ENCODE measurements around the gene PCNX1.

PCNX1 gene

DNA sequence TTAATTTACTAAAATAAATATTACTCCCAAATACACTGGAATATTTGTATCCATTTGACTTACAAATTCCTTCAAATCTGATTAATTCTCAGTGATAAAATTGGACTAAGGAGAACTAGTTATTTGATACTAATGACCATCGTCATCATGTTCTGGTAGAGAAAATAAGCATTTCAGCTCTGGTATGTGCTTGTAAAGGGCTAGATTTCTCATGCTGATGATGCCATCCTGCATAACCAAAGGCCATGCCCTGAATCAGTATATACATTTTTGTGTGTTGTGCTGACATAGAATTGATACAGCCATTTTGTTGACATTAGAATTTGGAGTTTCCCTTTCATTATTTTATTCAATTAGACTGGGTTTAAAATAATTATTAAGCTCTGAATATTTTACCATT lies 148.9 kb downstream of the PCNX1 start:
- H3K27me3 ChIP-seq (ENCODE audit: control insufficient read depth, insufficient read depth, low read length), result no peaks in the 10 kb centered on the region
- H3K36me3 ChIP-seq (ENCODE audit: control insufficient read depth, insufficient read depth, low read length), result no peaks in the 10 kb centered on the region
- no peak overlapping the region for H3K27ac ChIP-seq
- peaks cover 9% of the 10 kb centered on the region for H3K4me1 ChIP-seq
- no peak overlapping the region for H3K9ac ChIP-seq
- no peak overlapping the region for H3K4me3 ChIP-seq (ENCODE audit: low read depth, low read length)
- H2AFZ ChIP-seq, result no peak overlapping the region
- no peak overlapping the region for H3K4me2 ChIP-seq (ENCODE audit: low read length)
- TF ChIP-seq, protein P1, sequence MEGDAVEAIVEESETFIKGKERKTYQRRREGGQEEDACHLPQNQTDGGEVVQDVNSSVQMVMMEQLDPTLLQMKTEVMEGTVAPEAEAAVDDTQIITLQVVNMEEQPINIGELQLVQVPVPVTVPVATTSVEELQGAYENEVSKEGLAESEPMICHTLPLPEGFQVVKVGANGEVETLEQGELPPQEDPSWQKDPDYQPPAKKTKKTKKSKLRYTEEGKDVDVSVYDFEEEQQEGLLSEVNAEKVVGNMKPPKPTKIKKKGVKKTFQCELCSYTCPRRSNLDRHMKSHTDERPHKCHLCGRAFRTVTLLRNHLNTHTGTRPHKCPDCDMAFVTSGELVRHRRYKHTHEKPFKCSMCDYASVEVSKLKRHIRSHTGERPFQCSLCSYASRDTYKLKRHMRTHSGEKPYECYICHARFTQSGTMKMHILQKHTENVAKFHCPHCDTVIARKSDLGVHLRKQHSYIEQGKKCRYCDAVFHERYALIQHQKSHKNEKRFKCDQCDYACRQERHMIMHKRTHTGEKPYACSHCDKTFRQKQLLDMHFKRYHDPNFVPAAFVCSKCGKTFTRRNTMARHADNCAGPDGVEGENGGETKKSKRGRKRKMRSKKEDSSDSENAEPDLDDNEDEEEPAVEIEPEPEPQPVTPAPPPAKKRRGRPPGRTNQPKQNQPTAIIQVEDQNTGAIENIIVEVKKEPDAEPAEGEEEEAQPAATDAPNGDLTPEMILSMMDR (IDR thresholded peaks at IDR 0.05), result no peak
- no peaks in the 10 kb centered on the region for H3K79me2 ChIP-seq
- no peaks in the 10 kb centered on the region for H3K9me3 ChIP-seq (ENCODE audit: control insufficient read depth, low read length)

DNA sequence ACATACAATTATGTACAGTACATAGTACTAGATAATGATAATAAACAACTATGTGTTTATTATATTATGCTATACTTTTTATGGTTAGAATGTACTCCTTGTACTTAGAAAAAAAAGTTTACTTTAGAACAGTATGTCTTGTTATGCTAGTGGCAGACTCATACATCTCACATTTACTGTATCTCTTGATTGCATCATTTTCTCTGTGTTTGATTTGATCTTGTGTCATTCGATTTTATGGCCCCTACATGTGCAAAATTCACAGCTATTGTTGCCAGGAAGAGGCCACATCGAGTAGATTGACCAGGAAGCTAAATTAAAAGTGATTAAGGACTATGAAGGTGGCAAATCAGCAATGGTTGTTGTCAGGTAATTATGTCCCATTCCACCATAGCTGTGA lies 153.0 kb downstream of the PCNX1 start:
- Histone ChIP-seq H3K4me3 (ENCODE audit: low read depth, low read length) (no peak overlapping the region), H3K27me3 (ENCODE audit: control insufficient read depth, insufficient read depth, low read length) (no peaks in the 10 kb centered on the region), H3K9me3 (ENCODE audit: control insufficient read depth, low read length) (no peaks in the 10 kb centered on the region), H3K4me2 (ENCODE audit: low read length) (peak overlapping the region; percentile 17), H3K9ac (no peak overlapping the region), H3K36me3 (ENCODE audit: control insufficient read depth, insufficient read depth, low read length) (no peaks in the 10 kb centered on the region), H2AFZ (no peak overlapping the region), H3K4me1 (peaks cover 9% of the 10 kb centered on the region), H3K27ac (no peak overlapping the region), H3K79me2 (peaks cover 2% of the 10 kb centered on the region)
- TF ChIP-seq, protein P1 (IDR thresholded peaks at IDR 0.05), result no peak

DNA sequence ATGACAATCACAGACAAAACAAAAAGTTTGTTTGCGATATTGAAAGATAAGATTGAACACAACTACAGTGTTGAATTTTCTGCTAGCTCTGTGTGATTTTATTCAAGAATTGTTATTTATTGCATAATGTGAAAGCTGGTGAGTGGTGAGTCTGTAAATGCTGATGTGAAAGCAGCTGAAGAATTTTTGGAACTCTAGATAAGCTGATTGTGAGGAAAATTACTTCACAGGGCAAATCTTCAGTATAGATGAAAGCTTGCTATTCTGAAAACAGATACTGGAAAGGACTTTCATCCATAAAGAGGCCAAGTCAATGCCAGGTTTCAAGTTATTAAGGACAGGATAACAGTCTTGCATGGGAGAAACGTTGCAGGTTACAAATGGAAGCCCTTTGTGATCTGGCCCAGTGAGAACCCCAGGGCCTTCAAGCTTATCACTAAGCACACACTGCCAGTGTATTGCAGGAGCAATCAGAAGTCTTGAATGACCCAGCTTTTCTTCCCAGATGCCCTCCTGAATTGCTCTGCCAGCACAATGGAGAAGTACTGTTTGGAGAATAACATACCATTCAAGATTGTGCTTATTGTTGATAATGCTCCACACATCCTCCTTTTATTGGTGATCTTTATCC lies 153.7 kb downstream of the PCNX1 start:
- Histone ChIP-seq H3K36me3 (ENCODE audit: control insufficient read depth, insufficient read depth, low read length) (no peaks in the 10 kb centered on the region), H3K79me2 (peaks cover 2% of the 10 kb centered on the region), H3K9me3 (ENCODE audit: control insufficient read depth, low read length) (no peaks in the 10 kb centered on the region), H3K27ac (no peak overlapping the region), H3K4me1 (peaks cover 9% of the 10 kb centered on the region), H3K9ac (no peak overlapping the region), H3K4me3 (ENCODE audit: low read depth, low read length) (no peak overlapping the region), H3K4me2 (ENCODE audit: low read length) (peak overlapping the region; percentile 17), H3K27me3 (ENCODE audit: control insufficient read depth, insufficient read depth, low read length) (no peaks in the 10 kb centered on the region), H2AFZ (no peak overlapping the region)
- TF ChIP-seq, protein P1 (IDR thresholded peaks at IDR 0.05), result no peak

DNA sequence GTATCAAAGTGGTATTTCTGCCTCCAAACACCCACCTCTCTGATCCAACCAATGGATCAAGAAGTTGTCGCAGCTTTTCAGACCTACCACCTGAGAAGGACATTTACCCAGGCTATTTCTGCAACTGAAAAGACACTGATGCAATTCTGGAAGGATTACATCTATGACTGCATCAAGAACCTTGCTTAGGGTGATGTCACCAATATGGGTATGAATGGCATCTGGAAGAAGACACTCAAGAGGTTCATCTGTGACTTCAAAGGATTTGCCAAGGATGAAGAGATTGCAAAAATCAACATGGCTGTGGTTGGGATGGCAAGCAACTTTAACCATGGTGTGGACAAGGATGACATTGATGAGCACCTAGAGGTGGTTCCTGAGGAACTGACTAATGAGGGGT lies 154.2 kb downstream of the PCNX1 start:
- H3K27me3 ChIP-seq (ENCODE audit: control insufficient read depth, insufficient read depth, low read length), result no peaks in the 10 kb centered on the region
- H3K79me2 ChIP-seq, result peaks cover 2% of the 10 kb centered on the region
- no peak overlapping the region for H2AFZ ChIP-seq
- no peaks in the 10 kb centered on the region for H3K36me3 ChIP-seq (ENCODE audit: control insufficient read depth, insufficient read depth, low read length)
- peaks cover 9% of the 10 kb centered on the region for H3K4me1 ChIP-seq
- no peak overlapping the region for H3K9ac ChIP-seq
- no peak overlapping the region for H3K4me2 ChIP-seq (ENCODE audit: low read length)
- no peak overlapping the region for H3K27ac ChIP-seq
- TF ChIP-seq, protein P1 (IDR thresholded peaks at IDR 0.05), result no peak
- H3K4me3 ChIP-seq (ENCODE audit: low read depth, low read length), result no peak overlapping the region
- no peaks in the 10 kb centered on the region for H3K9me3 ChIP-seq (ENCODE audit: control insufficient read depth, low read length)

All from parathyroid adenoma (tissue), 2 donors.